WI38 (cell line): ENCODE data around the gene BTBD9.

Source experiments
- H3K4me3 ChIP-seq: 2 replicates; pipeline ENCODE4 v1.5.1; 2011; ENCODE audit warnings: low read depth, mild to moderate bottlenecking, control low read depth, low read length
- CTCF ChIP-seq: IDR thresholded peaks from 2 replicates; pipeline ENCODE4 v1.5.1; 2012; ENCODE audit warnings: low read depth, mild to moderate bottlenecking, control low read depth, low read length

BTBD9 gene

GRCh38 chr6:38482466-38482865 lies 157.3 kb downstream of the BTBD9 start:
- no peak for TF ChIP-seq CTCF
- no peak overlapping the region for H3K4me3 ChIP-seq

GRCh38 chr6:38481851-38482250 lies 157.9 kb downstream of the BTBD9 start:
- no peak overlapping the region for H3K4me3 ChIP-seq
- no peak for TF ChIP-seq CTCF

- TF ChIP-seq CTCF, result no peak
- no peak overlapping the region for H3K4me3 ChIP-seq
Observed at GRCh38 chr6:38481211-38481836, 158.4 kb downstream of the BTBD9 start.

GRCh38 chr6:38480036-38480435 lies 159.7 kb downstream of the BTBD9 start:
- no peak for TF ChIP-seq CTCF
- no peak overlapping the region for H3K4me3 ChIP-seq

GRCh38 chr6:38479331-38479730 lies 160.4 kb downstream of the BTBD9 start:
- TF ChIP-seq CTCF, result no peak
- H3K4me3 ChIP-seq, result no peak overlapping the region

- no peak for TF ChIP-seq CTCF
Observed at GRCh38 chr6:38477680-38478260, 162.0 kb downstream of the BTBD9 start.

GRCh38 chr6:38476888-38477287 lies 162.8 kb downstream of the BTBD9 start:
- TF ChIP-seq CTCF, result no peak
- H3K4me3 ChIP-seq, result no peak overlapping the region

More at GRCh38 chr6:38477680-38478260, 162.0 kb downstream of the BTBD9 start:
- no peak overlapping the region for H3K4me3 ChIP-seq
